Neuron (in vitro differentiated cells): ENCODE results near the gene TTC31.
A peak's percentile ranks its signal among the peaks of the same experiment; 100 is the strongest.
"Not testable (repeated sequence)": the region's sequence is repeated elsewhere in the genome, so short reads cannot be mapped to it uniquely, and the experiment has no call there.

Source experiments
- H2AFZ ChIP-seq: one replicate; pipeline ENCODE4 v1.6.1; 2013; ENCODE audit warnings: low read depth, mild to moderate bottlenecking, inconsistent platforms, low read length, moderate library complexity
- H3K27me3 ChIP-seq: one replicate; pipeline ENCODE4 v1.6.1; 2013; ENCODE audit warnings: low read length; ENCODE audit not compliant: insufficient read depth
- H3K36me3 ChIP-seq: one replicate; pipeline ENCODE4 v1.6.1; 2013; ENCODE audit warnings: low read length; ENCODE audit not compliant: insufficient read depth
- H3K4me1 ChIP-seq: one replicate; pipeline ENCODE4 v1.6.1; 2013; ENCODE audit warnings: low read length; ENCODE audit not compliant: insufficient read depth
- H3K4me3 ChIP-seq: 2 replicates; pipeline ENCODE4 v1.5.1; 2013; ENCODE audit warnings: mild to moderate bottlenecking, low read length, moderate library complexity
- H3K9me3 ChIP-seq: one replicate; pipeline ENCODE4 v1.6.1; 2013; ENCODE audit warnings: low read length

TTC31 gene

DNA sequence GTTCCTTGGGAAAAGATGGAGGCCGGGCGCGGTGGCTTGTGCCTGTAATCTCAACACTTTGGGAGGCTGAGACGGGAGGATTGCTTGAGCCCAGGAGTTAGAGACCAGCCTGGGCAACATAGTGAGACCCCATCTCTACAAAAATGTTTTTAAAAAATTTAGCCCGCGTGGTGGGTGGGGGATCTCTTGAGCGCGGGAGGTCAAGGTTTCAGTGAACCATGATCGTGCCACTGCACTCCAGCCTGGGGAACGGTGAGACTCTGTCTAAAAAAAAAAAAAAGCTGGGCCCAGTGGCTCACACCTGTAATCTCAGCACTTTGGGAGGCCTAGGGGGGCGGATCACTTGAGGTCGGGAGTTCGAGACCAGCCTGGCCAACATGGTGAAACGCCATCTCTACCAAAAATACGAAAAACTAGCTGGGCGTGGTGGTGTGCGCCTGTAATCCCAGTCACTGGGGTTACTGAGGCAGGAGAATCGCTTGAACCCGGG, 839 bp downstream of the TTC31 start:
- Histone ChIP-seq H3K4me3 (peak overlapping the region; percentile 97), H3K4me1 (peaks cover 16% of the 10 kb centered on the region), H3K36me3 (peaks cover 21% of the 10 kb centered on the region)
- H3K27me3 ChIP-seq, H3K9me3 ChIP-seq, H2AFZ ChIP-seq: not testable (repeated sequence)

- H3K4me3 ChIP-seq: no peak overlapping the region
- H2AFZ ChIP-seq: no peak overlapping the region
- H3K36me3 ChIP-seq: peaks cover 20% of the 10 kb centered on the region
- no peaks in the 10 kb centered on the region for H3K9me3 ChIP-seq
- no peaks in the 10 kb centered on the region for H3K27me3 ChIP-seq
- H3K4me1 ChIP-seq: peaks cover 9% of the 10 kb centered on the region
Measured at GRCh38 chr2:74486141-74486540, 3.3 kb downstream of the TTC31 start.

DNA sequence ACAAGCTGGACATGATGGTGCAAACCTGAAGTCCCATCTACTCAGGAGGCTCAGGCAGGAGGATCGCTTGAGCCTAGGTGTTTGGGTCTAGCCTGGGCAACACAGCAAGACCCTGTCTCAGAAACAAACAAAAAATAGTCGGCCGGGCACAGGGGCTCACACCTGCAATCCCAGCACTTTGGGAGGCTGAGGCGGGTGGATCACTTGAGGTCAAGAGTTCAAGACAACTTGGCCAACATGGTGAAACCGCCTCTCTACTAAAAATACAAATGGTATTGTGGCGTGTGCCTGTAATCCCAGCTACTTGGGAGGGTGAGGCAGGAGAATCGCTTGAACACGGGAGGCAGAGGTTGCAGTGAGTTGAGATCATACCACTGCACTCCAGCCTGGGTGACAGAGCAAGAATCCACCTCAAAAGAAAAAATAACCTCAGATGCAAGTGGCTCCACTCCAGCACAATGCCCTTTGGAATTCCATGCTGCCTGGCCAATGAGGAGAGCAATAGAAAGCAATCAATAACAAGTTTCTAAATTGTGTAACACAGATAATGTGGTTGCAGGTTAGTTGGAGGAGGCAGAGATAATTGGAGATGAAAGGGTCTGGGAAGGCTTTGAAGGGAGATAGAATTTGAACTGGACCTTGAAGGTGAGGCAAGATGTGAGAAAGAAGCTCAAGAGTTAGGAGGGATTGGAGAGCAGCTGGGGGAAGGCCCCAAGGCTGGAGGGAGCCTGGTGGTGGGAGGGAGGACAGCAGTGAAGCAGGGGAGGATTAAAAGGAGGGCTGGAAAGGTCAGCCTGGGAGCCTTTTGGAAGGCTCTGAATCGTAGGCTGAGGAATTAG, 6.0 kb downstream of the TTC31 start:
- H3K4me3 ChIP-seq: no peak overlapping the region
- peaks cover 44% of the 10 kb centered on the region for H3K36me3 ChIP-seq
- H3K9me3 ChIP-seq: no peaks in the 10 kb centered on the region
- H3K4me1 ChIP-seq: no peaks in the 10 kb centered on the region
- no peaks in the 10 kb centered on the region for H3K27me3 ChIP-seq
- H2AFZ ChIP-seq: no peak overlapping the region

DNA sequence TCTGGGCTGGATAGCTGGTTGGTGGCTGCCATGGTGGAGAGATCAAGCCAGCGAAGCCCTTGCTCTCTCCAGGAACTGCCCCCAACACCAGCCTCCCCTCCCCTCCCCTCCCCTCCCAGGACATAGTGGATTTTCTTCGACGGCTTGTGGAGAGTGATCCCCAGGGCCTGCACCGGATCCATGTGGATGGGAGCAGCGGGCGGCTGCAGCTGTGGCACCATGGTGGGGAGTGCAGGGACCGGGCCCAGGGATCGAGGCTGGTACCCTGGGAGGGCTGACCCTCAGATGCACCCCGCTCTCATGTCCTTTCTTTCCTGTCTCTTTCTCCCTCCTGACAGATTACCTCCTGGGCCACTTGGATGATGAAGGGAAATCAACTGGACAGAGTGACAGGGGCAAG, 7.0 kb downstream of the TTC31 start:
- no peak overlapping the region for H3K4me3 ChIP-seq
- no peaks in the 10 kb centered on the region for H3K4me1 ChIP-seq
- H2AFZ ChIP-seq: no peak overlapping the region
- no peaks in the 10 kb centered on the region for H3K27me3 ChIP-seq
- no peaks in the 10 kb centered on the region for H3K9me3 ChIP-seq
- H3K36me3 ChIP-seq: peaks cover 51% of the 10 kb centered on the region

DNA sequence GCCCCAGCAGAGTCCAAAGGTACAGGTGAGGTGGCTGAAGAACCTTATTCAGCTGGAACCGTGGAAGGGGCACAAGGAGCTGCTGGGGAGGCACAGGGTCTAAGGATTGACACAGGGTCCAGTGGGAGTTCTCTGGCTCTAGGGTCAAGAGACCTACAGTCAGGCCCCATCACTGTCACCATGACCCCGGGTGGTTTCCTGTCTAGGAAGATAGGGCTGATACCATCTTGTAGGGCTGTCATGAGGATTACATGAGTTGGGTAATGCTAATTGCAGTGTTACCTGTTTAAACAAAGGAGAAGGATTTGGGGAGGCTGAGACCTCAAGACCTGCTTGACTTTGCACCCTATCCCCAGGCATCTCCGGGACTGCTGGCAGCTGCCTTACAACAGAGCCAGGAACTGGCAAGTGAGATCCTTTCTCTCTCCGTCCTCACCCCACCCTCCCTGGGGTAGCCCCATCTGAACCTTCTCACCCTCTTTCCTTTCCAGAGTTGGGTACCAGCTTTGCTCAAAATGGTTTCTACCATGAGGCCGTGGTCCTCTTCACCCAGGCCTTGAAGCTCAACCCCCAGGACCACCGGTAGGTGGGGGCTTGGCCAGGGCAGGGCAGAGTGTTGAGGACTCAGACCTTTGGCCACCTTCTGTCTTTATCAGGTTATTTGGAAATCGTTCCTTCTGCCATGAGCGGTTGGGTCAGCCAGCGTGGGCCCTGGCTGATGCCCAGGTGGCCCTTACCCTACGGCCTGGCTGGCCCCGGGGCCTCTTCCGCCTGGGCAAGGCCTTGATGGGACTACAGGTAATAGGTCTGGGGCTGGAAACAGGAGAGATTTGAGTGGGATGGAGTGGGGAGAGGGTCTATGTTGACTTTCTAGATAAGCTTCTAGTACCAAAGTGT, 9.0 kb downstream of the TTC31 start:
- H3K27me3 ChIP-seq: peaks cover 8% of the 10 kb centered on the region
- no peak overlapping the region for H2AFZ ChIP-seq
- H3K4me1 ChIP-seq: no peaks in the 10 kb centered on the region
- H3K9me3 ChIP-seq: no peaks in the 10 kb centered on the region
- peaks cover 49% of the 10 kb centered on the region for H3K36me3 ChIP-seq
- H3K4me3 ChIP-seq: no peak overlapping the region

GRCh38 chr2:74493546-74493945, 10.7 kb downstream of the TTC31 start:
- no peak overlapping the region for H2AFZ ChIP-seq
- peaks cover 25% of the 10 kb centered on the region for H3K27me3 ChIP-seq
- H3K9me3 ChIP-seq: no peaks in the 10 kb centered on the region
- peaks cover 49% of the 10 kb centered on the region for H3K36me3 ChIP-seq
- H3K4me3 ChIP-seq: no peak overlapping the region
- peaks cover 10% of the 10 kb centered on the region for H3K4me1 ChIP-seq

DNA sequence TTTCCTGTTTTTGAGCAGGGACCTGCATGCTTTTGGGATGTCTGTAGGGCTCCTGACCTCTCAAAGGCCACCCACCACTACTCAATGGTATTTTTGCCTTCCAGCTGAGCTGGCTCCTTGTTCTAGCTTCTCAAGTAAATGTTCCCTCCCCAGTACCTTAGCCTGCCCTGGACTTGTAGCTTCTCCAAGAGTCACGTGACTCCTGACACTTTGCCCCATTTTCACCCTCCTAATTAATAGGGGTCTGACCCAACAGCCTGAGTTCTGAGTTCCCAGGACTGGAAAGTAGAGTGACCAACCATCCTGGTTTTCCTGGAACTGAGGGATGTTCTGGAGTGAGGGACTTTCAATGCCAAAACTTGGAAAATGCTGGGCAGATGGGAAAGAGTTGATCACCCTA, 12.6 kb downstream of the TTC31 start:
- H3K9me3 ChIP-seq: no peaks in the 10 kb centered on the region
- no peak overlapping the region for H3K4me3 ChIP-seq
- H2AFZ ChIP-seq: no peak overlapping the region
- peaks cover 24% of the 10 kb centered on the region for H3K4me1 ChIP-seq
- peaks cover 44% of the 10 kb centered on the region for H3K27me3 ChIP-seq
- H3K36me3 ChIP-seq: peaks cover 41% of the 10 kb centered on the region

DNA sequence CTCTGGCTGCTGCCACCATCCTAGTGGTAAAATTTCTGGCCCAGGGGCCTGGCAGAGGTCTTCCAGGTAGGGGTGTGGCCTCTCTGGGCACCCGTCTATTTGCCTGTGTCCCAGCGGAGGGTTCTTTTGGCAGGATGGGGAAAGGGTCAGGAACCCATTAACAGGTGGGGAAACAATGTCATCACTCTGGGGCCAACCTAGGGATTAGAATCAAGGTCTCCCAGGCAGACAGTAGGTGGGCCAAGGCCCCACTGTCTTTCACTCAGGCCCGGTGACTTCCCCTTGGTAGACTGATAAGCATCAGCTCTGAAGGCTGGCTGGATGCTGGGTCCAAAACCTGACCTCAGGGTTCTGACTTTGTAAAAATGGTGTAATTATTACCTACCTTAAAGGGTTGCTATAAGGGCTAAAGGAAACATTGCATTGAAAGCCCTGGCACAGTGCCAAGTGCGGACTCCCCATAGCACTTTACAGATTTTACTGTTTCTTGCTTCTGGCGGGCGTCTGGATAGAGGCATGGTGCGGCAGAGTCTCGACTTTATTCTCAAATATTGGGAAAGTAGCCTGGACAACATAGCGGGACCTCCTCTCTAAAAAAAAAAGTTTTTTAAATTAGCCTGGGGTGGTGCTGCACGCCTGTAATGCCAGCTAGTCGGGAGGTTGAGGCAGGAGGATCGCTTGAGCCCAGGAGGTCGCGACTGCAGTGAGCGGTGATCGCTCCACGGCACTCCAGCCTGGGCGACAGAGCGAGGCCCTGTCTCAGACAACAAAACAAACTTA, 14.3 kb downstream of the TTC31 start:
- Histone ChIP-seq H3K27me3 (peaks cover 61% of the 10 kb centered on the region), H3K36me3 (peaks cover 24% of the 10 kb centered on the region), H3K4me1 (peaks cover 24% of the 10 kb centered on the region), H3K9me3 (no peaks in the 10 kb centered on the region), H2AFZ (no peak overlapping the region), H3K4me3 (no peak overlapping the region)

DNA sequence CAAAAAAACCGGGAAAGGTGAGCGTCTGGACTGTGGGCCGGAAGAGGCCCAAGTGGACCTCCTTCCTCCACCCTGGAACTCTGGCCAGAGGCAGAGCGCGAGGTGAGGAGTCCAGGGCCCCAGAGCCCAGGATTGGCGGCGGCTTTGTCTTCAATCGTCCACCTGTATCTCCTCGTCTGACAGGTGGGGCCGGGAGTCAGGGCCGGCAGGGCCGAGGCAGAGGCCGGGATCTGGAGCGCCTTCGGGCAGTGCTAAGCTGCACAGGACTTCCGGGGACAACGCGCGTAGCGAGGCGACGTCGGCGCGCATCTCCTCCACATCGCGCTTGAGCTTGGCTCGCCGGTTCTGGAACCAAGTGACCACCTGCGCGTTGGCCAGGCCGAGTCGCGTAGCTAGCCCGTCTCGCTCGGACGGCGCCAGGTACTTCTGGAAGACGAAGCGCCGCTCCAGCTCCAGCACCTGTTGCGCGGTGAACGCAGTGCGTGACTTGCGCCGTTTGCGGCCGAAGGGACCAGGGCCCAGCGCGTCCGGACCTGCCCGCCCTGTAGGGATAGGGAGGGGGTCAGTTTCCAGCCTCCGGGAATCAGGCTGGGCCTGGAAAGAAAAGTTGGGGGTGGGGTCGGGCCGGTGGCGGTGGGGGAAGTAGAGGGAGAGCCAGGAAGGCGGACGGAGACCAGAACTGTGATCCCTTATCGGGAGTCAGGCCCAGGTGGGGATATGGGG, 15.1 kb downstream of the TTC31 start:
- peaks cover 16% of the 10 kb centered on the region for H3K36me3 ChIP-seq
- peaks cover 2% of the 10 kb centered on the region for H3K9me3 ChIP-seq
- peak overlapping the region; percentile 36 for H3K4me3 ChIP-seq
- peaks cover 69% of the 10 kb centered on the region for H3K27me3 ChIP-seq
- peaks cover 24% of the 10 kb centered on the region for H3K4me1 ChIP-seq
- H2AFZ ChIP-seq: no peak overlapping the region

GRCh38 chr2:74498500-74499266, 15.8 kb downstream of the TTC31 start:
- H2AFZ ChIP-seq: peak overlapping the region; percentile 64
- H3K27me3 ChIP-seq: peaks cover 76% of the 10 kb centered on the region
- H3K4me3 ChIP-seq: peak overlapping the region; percentile 36
- peaks cover 24% of the 10 kb centered on the region for H3K4me1 ChIP-seq
- H3K9me3 ChIP-seq: peaks cover 2% of the 10 kb centered on the region
- peaks cover 9% of the 10 kb centered on the region for H3K36me3 ChIP-seq

DNA sequence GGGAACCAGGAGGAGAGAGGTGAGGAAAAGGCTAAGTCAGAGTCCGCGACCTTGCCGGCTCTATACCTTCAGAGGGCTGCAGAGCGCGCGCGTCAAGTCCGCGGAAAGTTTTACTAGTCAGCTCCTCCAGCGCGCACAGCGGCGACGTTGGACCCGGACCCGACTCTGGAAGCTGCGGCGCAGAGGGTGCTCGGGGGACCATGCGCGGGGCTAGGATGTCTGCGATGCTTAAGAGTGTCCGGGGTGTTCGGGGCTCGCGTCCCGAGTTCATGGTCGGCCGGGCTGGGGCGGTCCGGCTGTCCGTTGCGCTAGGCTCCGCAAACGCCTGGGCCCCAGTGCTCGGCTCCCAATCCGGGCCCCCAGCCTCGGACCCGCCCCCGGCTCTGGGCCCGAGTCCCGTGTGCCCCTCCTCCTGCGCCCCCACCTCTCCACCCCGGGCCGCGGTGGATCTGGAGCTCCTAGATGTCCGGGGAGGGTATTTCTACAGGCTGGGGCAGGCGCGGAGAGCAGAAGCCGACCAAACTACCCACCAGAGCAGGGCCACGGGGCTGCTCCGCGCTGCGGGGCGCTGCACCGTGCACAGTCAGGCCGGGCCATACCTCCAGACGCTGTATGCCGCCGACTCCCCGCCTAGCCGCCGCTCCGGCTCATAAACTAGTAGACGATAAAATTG, 16.5 kb downstream of the TTC31 start, which contains the start of gene LBX2:
LBX2 (minus strand) TSS at position 337 of the 673 bp plus-strand sequence; CDS start at position 271, 66 bp downstream.
- H3K36me3 ChIP-seq: peaks cover 2% of the 10 kb centered on the region
- H3K27me3 ChIP-seq: peaks cover 83% of the 10 kb centered on the region
- peak within 1 kb of the TSS; percentile 36 for H3K4me3 ChIP-seq
- H2AFZ ChIP-seq: peak within 1 kb of the TSS; percentile 64
- peaks cover 24% of the 10 kb centered on the region for H3K4me1 ChIP-seq
- peaks cover 2% of the 10 kb centered on the region for H3K9me3 ChIP-seq
